Fibroblast of lung (primary cell): Measurements from ENCODE around the gene BTBD9.

ENCODE experiments used
- CTCF ChIP-seq, 2 donors: IDR thresholded peaks in 1 of 2; conservative IDR thresholded peaks in 1 of 2; 1 replicate in 1 of 2; 2 replicates in 1 of 2; pipeline ENCODE4 v1.5.1; 2011 to 2012; ENCODE audit warnings: low read length in 2 of 2, control low read depth in 1 of 2, inconsistent platforms in 1 of 2, low read depth in 1 of 2, mild to moderate bottlenecking in 1 of 2
- EZH2 ChIP-seq: IDR thresholded peaks from 2 replicates; pipeline ENCODE4 v1.5.1; 2012; ENCODE audit warnings: low read length, control low read depth, mild to moderate bottlenecking; ENCODE audit errors: missing control alignments

DNA sequence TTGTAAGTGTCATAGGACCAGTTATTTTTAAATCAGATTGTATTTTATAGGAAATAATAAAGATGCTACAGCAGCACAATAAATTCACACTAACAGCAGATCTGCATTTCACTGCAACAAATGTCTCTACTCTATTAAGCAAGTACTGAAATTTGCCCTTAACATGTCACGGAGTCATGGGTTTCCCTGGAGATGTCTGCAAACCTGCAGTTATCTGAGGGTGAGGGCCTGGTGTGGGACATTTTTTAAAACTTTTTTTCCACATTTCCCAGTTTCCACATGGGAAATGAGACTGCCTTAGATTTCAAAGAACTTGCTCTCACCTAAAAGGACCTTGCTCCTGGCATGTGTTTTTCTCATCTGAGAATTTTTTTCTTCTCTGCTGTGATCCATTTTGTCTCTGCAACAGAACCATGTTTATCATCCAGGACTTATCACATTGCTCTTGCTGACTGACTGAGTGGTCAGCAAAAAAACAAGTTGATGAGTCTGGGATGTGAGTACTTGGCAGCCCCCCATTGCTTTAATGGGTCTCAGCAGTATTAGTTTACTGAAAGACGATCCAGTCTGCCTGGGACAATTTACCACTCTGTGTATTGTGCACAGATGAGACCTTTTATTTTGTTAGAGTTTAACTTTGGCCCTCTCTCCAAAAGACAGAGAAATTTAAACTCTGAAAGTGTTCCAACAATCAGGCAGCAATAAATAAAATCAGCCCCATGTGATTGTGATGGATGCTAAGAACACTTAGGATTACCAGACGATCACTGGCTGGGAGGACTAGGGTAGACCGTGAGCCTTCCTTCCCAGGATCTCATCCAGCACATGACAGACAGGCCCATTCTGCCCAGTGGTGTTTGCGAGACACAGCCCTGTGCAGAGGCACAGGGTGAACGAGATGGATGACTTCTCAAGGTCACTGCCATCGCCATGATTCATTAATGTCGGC lies 268.8 kb downstream of the BTBD9 start:
- no peak for TF ChIP-seq CTCF (conservative IDR thresholded peaks at IDR 0.05 in 1 of 2, IDR thresholded peaks at IDR 0.05 in 1 of 2; ENCODE audit: low read depth in 1 of 2, low read length in 2 of 2)
- no peak for TF ChIP-seq EZH2
